Measurements from ENCODE around the gene MED25.

The MED25 gene

GRCh38 chr19:49847731-49848696 lies 29.9 kb downstream of the MED25 start:
- DNase-seq, result no peak

- no peak for DNase-seq
Observed at GRCh38 chr19:49848938-49849337, 30.8 kb downstream of the MED25 start.

DNA sequence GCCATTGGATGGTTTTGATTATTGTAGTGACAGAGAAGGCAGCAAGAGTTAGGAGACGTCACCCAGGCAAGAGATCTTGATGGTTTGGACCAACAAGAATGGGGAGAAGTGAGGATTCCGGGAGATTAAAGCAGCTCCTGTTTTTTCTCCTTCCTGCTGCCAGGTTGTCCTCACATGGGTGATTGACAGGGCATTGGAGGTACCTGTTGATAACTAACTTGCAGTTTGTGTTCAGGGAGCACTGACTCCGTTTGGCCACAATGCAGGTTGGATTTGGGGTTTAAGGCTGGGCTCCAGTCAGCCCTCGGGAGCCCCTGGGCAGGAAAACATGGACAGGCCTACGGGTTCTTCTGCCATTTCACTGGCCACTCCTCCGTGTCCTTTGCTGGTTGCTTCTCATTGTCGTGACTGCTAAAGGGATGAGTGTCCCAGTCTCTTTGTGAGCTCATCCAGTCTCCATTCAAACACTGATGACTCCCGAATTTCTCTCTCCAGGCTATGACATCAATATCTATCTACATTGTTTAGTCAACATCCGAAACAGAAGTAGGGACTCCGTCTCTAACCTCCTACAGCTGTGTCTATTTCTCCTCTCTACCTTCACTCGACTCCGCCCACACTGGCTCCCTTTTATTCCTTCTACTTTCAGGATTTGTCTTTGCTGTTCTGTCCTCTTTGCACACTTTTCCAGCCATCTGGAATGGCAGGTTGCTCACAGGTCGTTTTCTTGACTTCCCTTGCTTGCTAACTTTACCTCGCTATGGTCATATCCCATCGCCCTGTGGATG lies 31.5 kb downstream of the MED25 start:
- DNase-seq, result no peak

GRCh38 chr19:49850221-49850486 lies 32.1 kb downstream of the MED25 start:
- DNase-seq, result no peak

GRCh38 chr19:49850487-49851342 lies 32.6 kb downstream of the MED25 start, which contains the start of gene PTOV1:
Gene PTOV1, plus strand, starts transcription at chr19:49851159.
- peak; percentile 95 to 96 for DNase-seq

DNA sequence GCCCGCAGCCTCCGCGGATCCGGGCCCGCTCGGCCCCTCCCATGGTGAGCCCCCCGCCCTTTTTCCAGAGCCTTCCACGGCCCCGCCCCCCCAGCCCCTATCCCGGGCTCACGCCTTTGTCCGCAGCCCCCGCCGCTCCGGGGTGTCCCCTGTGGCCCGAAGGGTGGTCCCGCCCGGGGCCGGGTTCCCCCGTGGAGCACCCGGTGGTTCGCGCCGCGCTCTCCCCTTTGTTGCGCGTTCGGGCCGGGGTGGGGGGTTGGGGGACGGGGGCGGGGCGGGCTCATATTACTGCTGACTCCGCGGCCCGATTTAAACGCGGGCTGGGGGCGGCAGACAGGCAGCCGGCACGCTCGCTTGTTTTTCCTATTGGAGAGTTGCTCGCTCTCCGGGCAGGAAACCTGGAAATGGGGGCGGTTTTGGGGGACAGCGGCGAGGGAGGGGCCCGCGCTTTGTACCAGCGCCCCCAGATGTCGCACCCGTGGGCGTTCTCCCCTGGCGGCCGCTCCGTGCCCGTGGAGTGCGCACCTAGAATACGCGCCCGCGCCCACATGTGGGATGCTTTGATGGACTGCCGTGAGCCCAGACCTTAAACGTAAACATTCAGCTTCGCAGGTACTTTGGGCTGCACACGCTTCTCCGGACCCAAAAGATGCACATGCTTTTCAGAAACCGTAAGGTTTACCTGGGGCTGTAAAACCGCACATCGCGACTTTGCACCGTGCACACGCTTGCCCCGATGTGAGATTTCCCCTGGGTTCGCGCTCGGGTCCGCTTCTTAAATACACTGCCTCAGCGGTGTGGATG lies 33.6 kb downstream of the MED25 start:
- peak; percentile 56 to 64 for DNase-seq

GRCh38 chr19:49852631-49853126 lies 34.6 kb downstream of the MED25 start:
- no peak for DNase-seq

- no peak for DNase-seq
Observed at GRCh38 chr19:49853852-49854377, 35.8 kb downstream of the MED25 start.

- no peak for DNase-seq
Observed at GRCh38 chr19:49854378-49855263, 36.5 kb downstream of the MED25 start.

GRCh38 chr19:49855277-49855675 lies 37.2 kb downstream of the MED25 start:
- DNase-seq, result no peak

DNA sequence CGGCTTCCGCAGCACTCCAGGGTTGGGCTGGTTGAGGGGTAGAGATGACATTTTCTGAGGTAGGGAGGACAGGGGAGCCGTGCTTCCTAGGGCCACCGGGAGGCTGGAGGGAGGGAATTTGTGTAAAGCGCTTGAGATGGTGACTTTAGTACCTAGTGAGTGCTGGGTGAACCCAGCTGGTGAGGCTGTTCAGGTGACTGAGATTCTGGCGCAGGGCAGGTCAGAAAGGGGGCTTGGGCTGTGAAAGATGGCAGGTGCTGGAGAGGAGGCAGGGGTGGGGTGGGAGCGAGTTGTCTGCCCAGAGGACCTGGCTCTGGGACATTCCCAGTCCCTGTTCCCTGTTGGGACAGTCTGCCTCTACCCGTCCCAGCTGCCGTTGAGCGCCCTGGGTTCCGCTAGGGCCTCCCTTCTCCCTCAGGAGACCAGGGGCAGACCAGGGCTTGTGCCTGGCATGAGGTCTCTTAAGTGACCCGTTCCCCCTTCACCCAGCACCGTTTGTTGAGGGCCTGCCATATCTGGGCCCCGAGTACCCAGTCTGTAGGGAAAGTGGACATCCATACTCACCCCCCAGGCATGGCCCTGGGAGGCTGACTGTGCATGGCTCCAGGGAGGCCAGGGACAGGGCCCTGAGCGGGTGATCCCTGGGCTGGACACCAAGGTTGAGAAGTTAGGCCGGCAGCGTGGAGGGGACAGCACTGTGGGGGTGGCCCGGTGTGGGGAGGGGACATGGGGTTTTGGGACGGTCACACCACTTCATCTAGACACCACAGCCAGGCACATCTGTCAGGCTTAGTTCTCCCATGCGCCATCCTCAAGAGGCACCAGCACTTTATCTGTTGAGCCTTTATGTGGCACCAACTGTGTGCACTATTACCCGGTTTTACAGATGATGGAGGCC lies 37.8 kb downstream of the MED25 start:
- DNase-seq, result no peak

- DNase-seq, result no peak
Observed at GRCh38 chr19:49856574-49857021, 38.5 kb downstream of the MED25 start.

DNA sequence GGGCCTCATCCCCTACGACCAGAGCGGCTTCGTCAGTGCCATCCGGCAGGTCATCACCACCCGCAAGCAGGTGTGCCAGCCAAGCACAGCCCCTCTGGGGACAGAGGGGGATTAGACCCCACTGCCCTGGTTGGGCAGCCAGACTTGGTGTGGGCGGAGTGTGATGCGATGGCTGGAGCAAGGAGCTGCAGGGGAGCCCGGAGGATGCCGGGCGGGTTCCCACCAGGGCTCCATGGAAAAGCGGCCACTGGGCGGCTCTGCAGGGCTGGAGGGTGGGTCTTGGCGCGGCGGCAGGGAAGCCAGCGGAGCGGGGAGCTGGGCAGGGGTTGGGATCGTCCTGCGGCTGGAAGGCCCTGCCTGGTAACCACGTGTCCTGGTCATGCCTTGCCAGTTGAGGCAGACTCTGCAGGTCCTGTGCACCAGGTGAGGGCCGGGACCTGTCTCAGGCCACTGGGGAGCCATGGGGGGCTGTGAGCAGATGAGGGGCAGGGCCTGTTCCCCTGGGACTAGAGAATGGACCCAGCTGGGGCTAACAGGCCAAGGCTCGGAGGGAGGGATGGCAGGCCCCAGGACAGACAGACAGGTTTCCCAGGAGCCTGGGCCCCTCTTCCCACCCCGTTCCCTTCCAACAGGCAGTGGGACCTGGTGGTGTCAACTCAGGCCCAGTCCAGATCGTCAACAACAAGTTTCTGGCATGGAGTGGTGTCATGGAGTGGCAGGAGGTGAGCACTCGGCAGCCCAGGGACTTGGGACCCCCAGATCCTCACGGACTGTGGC lies 39.2 kb downstream of the MED25 start:
- DNase-seq, result no peak

DNA sequence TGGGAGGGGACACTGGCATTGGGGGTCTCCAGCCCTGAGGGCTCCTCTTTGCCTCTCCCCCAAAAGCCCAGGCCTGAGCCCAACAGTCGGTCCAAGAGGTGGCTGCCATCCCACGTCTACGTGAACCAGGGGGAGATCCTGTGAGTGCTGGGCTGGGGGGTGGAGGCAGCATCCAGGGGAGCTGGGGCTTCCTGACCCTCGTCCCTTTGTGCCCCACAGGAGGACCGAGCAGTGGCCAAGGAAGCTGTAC lies 39.7 kb downstream of the MED25 start:
- DNase-seq, result no peak

GRCh38 chr19:49858088-49858985 lies 40.2 kb downstream of the MED25 start:
- DNase-seq, result no peak

GRCh38 chr19:49859682-49860335 lies 41.7 kb downstream of the MED25 start:
- no peak for DNase-seq
